Measurements from ENCODE around the gene GRID1. TPM values are rescaled to one million over a fixed set of nuclear protein-coding genes. Genes with fewer than 3 reads are reported as not detected.

GRID1 gene
- total and polyA plus RNA-seq, 10 of the 15 experiments (the other 5 are each of a cell fraction or from before 2014, with no cell fraction given) = 0.04 to 0.62 (median 0.08) TPM; not detected in 5

GRCh38 chr10:86041116-86041515 is 325.5 kb downstream of the GRID1 start:
- Histone ChIP-seq H3K4me3 (no peak overlapping the region), H3K79me2 (ENCODE audit: control insufficient read depth, insufficient read depth, low read length) (no peaks in the 10 kb centered on the region), H3K9me3 (replicated peaks; ENCODE audit: control insufficient read depth, insufficient read depth, low read length) (no peaks in the 10 kb centered on the region), H3K27ac (ENCODE audit: control insufficient read depth, insufficient read depth) (no peak overlapping the region), H3K27me3 (replicated peaks in 1 of 2; ENCODE audit: control insufficient read depth in 2 of 2, insufficient read depth in 2 of 2, low read length in 1 of 2) (no peaks in the 10 kb centered on the region), H4K20me1 (ENCODE audit: control insufficient read depth, insufficient read depth) (no peaks in the 10 kb centered on the region), H3K4me1 (ENCODE audit: control insufficient read depth, insufficient read depth, low read length) (no peaks in the 10 kb centered on the region), H2AFZ (ENCODE audit: control insufficient read depth, low read depth, low read length) (no peak overlapping the region), H3K9ac (ENCODE audit: control insufficient read depth, insufficient read depth, low read length) (no peak overlapping the region), H3K4me2 (ENCODE audit: control insufficient read depth, insufficient read depth) (no peak overlapping the region), H3K36me3 (ENCODE audit: control insufficient read depth in 2 of 2, insufficient read depth in 2 of 2, low read length in 1 of 2) (no peaks in the 10 kb centered on the region)
- BruUV-seq (replicated peaks) = no TSS peak
- CTCF ChIA-PET = no interaction called here
- POLR2A ChIA-PET = no interaction called here
- in situ Hi-C loops (cut with MboI) = no loop called here
- intact Hi-C loops (cut with micrococcal nuclease; ENCODE audit: unreplicated experiment) = no loop called here
- SMC1A ChIA-PET (ENCODE audit: uncharacterized antibody, unreplicated experiment) = no interaction called here
- DNase-seq (ENCODE audit: low read depth, low spot score) = no peak
- ATAC-seq = no peak
- RAD21 ChIA-PET (ENCODE audit: unreplicated experiment) = no interaction called here
- 27% methylated on average over 3 of the region's 3 CpGs for WGBS (ENCODE audit: insufficient coverage, insufficient replicate concordance, low lambda C conversion rate, missing lambda C conversion rate)
- FAIRE-seq = no peak
- TF ChIP-seq RAD21 (IDR thresholded peaks at IDR 0.05; ENCODE audit: insufficient read depth, low read depth, low read length) = no peak
- TF ChIP-seq JUND (IDR thresholded peaks at IDR 0.05; ENCODE audit: low read depth, low read length) = no peak
- TF ChIP-seq USF2 (IDR thresholded peaks at IDR 0.05; ENCODE audit: borderline replicate concordance, low read depth, low read length) = no peak
- no peak for TF ChIP-seq CBX3 (IDR thresholded peaks at IDR 0.05; ENCODE audit: borderline replicate concordance, low read depth)
- no peak for TF ChIP-seq MYC (IDR thresholded peaks at IDR 0.05; ENCODE audit: insufficient read depth, insufficient read length, insufficient replicate concordance, low read length, severe bottlenecking)
- no peak for TF ChIP-seq LARP7 (IDR thresholded peaks at IDR 0.05)
- TF ChIP-seq STAT3 (IDR thresholded peaks at IDR 0.05; ENCODE audit: low read depth, low read length) = no peak
- TF ChIP-seq KLF5 (IDR thresholded peaks at IDR 0.05; ENCODE audit: partially characterized antibody) = no peak
- TF ChIP-seq BRCA1 (IDR thresholded peaks at IDR 0.05; ENCODE audit: low read depth, low read length) = no peak
- TF ChIP-seq SKIL (IDR thresholded peaks at IDR 0.05; ENCODE audit: low read depth, poor library complexity, severe bottlenecking) = no peak
- no peak for TF ChIP-seq NFXL1 (IDR thresholded peaks at IDR 0.05; ENCODE audit: borderline replicate concordance)
- no peak for TF ChIP-seq ZNF24 (IDR thresholded peaks at IDR 0.05)
- no peak for TF ChIP-seq CUX1 (IDR thresholded peaks at IDR 0.05; ENCODE audit: insufficient replicate concordance, low read depth, low read length)
- no peak for TF ChIP-seq GATAD2B (conservative IDR thresholded peaks at IDR 0.05; ENCODE audit: low read depth)
- no peak for TF ChIP-seq NBN (IDR thresholded peaks at IDR 0.05)
- TF ChIP-seq ZNF207 (IDR thresholded peaks at IDR 0.05; ENCODE audit: borderline replicate concordance) = no peak
- TF ChIP-seq CREM (IDR thresholded peaks at IDR 0.05; ENCODE audit: low read depth) = no peak
- no peak for TF ChIP-seq CBX5 (IDR thresholded peaks at IDR 0.05; ENCODE audit: low read depth)
- no peak for TF ChIP-seq SMAD1 (IDR thresholded peaks at IDR 0.05; ENCODE audit: low read depth, partially characterized antibody)
